ENCODE data around the gene SLC25A2. TPM values are rescaled to one million over a fixed set of nuclear protein-coding genes. Genes with fewer than 3 reads are reported as not detected.
A peak's percentile ranks its signal among the peaks of the same experiment; 100 is the strongest.
"Not testable (repeated sequence)": the region's sequence is repeated elsewhere in the genome, so short reads cannot be mapped to it uniquely, and the experiment has no call there.

SLC25A2 gene
- total and polyA plus RNA-seq, 2 experiments from 2014 or later, result not detected

DNA sequence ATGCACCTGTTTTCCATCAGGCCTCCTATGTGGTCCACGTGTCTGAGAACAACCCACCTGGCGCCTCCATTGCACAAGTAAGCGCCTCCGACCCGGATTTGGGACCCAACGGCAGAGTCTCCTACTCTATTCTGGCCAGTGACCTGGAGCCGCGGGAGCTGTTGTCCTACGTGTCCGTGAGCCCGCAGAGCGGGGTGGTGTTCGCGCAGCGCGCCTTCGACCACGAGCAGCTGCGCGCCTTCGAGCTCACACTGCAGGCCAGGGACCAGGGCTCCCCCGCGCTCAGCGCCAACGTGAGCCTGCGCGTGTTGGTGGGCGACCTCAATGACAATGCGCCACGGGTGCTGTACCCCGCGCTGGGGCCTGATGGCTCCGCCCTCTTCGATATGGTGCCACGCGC lies 47.7 kb upstream of the SLC25A2 start (continued):
- TF ChIP-seq, protein P1, sequence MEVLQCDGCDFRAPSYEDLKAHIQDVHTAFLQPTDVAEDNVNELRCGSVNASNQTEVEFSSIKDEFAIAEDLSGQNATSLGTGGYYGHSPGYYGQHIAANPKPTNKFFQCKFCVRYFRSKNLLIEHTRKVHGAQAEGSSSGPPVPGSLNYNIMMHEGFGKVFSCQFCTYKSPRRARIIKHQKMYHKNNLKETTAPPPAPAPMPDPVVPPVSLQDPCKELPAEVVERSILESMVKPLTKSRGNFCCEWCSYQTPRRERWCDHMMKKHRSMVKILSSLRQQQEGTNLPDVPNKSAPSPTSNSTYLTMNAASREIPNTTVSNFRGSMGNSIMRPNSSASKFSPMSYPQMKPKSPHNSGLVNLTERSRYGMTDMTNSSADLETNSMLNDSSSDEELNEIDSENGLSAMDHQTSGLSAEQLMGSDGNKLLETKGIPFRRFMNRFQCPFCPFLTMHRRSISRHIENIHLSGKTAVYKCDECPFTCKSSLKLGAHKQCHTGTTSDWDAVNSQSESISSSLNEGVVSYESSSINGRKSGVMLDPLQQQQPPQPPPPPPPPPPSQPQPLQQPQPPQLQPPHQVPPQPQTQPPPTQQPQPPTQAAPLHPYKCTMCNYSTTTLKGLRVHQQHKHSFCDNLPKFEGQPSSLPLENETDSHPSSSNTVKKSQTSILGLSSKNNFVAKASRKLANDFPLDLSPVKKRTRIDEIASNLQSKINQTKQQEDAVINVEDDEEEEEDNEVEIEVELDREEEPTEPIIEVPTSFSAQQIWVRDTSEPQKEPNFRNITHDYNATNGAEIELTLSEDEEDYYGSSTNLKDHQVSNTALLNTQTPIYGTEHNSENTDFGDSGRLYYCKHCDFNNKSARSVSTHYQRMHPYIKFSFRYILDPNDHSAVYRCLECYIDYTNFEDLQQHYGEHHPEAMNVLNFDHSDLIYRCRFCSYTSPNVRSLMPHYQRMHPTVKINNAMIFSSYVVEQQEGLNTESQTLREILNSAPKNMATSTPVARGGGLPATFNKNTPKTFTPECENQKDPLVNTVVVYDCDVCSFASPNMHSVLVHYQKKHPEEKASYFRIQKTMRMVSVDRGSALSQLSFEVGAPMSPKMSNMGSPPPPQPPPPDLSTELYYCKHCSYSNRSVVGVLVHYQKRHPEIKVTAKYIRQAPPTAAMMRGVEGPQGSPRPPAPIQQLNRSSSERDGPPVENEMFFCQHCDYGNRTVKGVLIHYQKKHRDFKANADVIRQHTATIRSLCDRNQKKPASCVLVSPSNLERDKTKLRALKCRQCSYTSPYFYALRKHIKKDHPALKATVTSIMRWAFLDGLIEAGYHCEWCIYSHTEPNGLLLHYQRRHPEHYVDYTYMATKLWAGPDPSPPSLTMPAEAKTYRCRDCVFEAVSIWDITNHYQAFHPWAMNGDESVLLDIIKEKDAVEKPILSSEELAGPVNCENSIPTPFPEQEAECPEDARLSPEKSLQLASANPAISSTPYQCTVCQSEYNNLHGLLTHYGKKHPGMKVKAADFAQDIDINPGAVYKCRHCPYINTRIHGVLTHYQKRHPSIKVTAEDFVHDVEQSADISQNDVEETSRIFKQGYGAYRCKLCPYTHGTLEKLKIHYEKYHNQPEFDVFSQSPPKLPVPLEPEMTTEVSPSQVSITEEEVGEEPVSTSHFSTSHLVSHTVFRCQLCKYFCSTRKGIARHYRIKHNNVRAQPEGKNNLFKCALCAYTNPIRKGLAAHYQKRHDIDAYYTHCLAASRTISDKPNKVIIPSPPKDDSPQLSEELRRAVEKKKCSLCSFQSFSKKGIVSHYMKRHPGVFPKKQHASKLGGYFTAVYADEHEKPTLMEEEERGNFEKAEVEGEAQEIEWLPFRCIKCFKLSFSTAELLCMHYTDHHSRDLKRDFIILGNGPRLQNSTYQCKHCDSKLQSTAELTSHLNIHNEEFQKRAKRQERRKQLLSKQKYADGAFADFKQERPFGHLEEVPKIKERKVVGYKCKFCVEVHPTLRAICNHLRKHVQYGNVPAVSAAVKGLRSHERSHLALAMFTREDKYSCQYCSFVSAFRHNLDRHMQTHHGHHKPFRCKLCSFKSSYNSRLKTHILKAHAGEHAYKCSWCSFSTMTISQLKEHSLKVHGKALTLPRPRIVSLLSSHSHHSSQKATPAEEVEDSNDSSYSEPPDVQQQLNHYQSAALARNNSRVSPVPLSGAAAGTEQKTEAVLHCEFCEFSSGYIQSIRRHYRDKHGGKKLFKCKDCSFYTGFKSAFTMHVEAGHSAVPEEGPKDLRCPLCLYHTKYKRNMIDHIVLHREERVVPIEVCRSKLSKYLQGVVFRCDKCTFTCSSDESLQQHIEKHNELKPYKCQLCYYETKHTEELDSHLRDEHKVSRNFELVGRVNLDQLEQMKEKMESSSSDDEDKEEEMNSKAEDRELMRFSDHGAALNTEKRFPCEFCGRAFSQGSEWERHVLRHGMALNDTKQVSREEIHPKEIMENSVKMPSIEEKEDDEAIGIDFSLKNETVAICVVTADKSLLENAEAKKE (CRISPR knock-in tag; IDR thresholded peaks at IDR 0.05), result no peak

GRCh38 chr5:141349917-141350619 lies 46.2 kb upstream of the SLC25A2 start, which contains the start of gene PCDHGB1:
PCDHGB1 (plus strand) TSS chr5:141350099; CDS start chr5:141350261, 162 bp downstream.
- peak; percentile 93 for ATAC-seq
- Mint-ChIP-seq H3K4me3 (peak within 1 kb of the TSS; percentile 65), H3K4me1 (peaks cover 2% of the 10 kb centered on the region; the same call in 2 of the 3 replicates), H3K9me3 (peaks cover 64% of the 10 kb centered on the region), H3K27me3 (ENCODE audit: insufficient read depth, low read depth, poor library complexity) (peaks cover 7% of the 10 kb centered on the region), H3K36me3 (ENCODE audit: low read depth) (peaks cover 53% of the 10 kb centered on the region), H3K27ac (no peak within 1 kb of the TSS)
- Histone ChIP-seq H2AFZ (peak within 1 kb of the TSS; percentile 58), H3K36me3 (ENCODE audit: insufficient read depth) (no peaks in the 10 kb centered on the region), H3K27ac (ENCODE audit: low read depth) (no peak within 1 kb of the TSS), H3K27me3 (ENCODE audit: insufficient read depth) (no peaks in the 10 kb centered on the region), H3K4me1 (ENCODE audit: insufficient read depth) (no peaks in the 10 kb centered on the region), H3K4me3 (peak within 1 kb of the TSS; percentile 47), H3F3A (replicated peaks; ENCODE audit: low read depth) (0 out of 2 replicates have a peak, but pooled peaks cover 3% of the 10 kb centered on the region), H3K4me2 (peak within 1 kb of the TSS; percentile 69), H3K9me2 (ENCODE audit: insufficient read depth) (no peaks in the 10 kb centered on the region), H4K20me1 (replicated peaks; ENCODE audit: insufficient read depth) (no peaks in the 10 kb centered on the region), H3K79me2 (replicated peaks; ENCODE audit: insufficient read depth) (no peaks in the 10 kb centered on the region)
- TF ChIP-seq ETS1 (IDR thresholded peaks at IDR 0.05), result no peak
- TF ChIP-seq POLR2AphosphoS5 (IDR thresholded peaks at IDR 0.05; ENCODE audit: low read depth), result peak; percentile 53
- TF ChIP-seq JUNB (IDR thresholded peaks at IDR 0.05; ENCODE audit: unreplicated experiment), result no peak
- TF ChIP-seq STAT1 (IDR thresholded peaks at IDR 0.05; ENCODE audit: unreplicated experiment), result no peak
- peak; percentile 77 to 81 for TF ChIP-seq CTCF (conservative IDR thresholded peaks at IDR 0.05; ENCODE audit: low read depth in 2 of 2)
- TF ChIP-seq ZNF114 (CRISPR knock-in tag; IDR thresholded peaks at IDR 0.05), result no peak
- peak; percentile 95 for DNase-seq (ENCODE audit: low spot score)

DNA sequence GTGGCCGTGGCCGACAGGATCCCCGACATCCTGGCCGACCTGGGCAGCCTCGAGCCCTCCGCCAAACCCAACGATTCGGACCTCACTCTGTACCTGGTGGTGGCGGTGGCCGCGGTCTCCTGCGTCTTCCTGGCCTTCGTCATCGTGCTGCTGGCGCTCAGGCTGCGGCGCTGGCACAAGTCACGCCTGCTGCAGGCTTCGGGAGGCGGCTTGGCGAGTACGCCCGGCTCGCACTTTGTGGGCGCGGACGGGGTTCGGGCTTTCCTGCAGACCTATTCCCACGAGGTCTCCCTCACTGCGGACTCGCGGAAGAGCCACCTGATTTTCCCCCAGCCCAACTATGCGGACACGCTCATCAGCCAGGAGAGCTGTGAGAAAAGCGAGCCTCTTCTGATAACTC lies 42.2 kb upstream of the SLC25A2 start:
- not testable (repeated sequence) for H4K20me1 ChIP-seq (replicated peaks; ENCODE audit: insufficient read depth); H2AFZ ChIP-seq; H3K4me1 Mint-ChIP-seq; ATAC-seq; H3F3A ChIP-seq (replicated peaks; ENCODE audit: low read depth); H3K27me3 ChIP-seq (ENCODE audit: insufficient read depth); H3K79me2 ChIP-seq (replicated peaks; ENCODE audit: insufficient read depth); H3K27ac ChIP-seq (ENCODE audit: low read depth); H3K36me3 ChIP-seq (ENCODE audit: insufficient read depth); H3K4me1 ChIP-seq (ENCODE audit: insufficient read depth); H3K9me2 ChIP-seq (ENCODE audit: insufficient read depth); H3K4me2 ChIP-seq; DNase-seq (ENCODE audit: low spot score); H3K27ac Mint-ChIP-seq; H3K4me3 Mint-ChIP-seq; H3K27me3 Mint-ChIP-seq (ENCODE audit: insufficient read depth, low read depth, poor library complexity); H3K4me3 ChIP-seq
- Mint-ChIP-seq H3K36me3 (ENCODE audit: low read depth) (peaks cover 42% of the 10 kb centered on the region), H3K9me3 (peaks cover 66% of the 10 kb centered on the region)
